NB4 (cell line): ENCODE results near the gene WNK1.

ENCODE experiments used
- CTCF ChIP-seq: IDR thresholded peaks from one replicate; pipeline ENCODE4 v1.5.1; 2012; ENCODE audit warnings: low read depth, low read length
- MAX ChIP-seq: IDR thresholded peaks from 2 replicates; pipeline ENCODE4 v1.6.1; 2011; ENCODE audit warnings: low read depth, low read length
- POLR2A ChIP-seq: IDR thresholded peaks from 2 replicates; pipeline ENCODE4 v1.6.1; 2011; ENCODE audit warnings: mild to moderate bottlenecking; ENCODE audit not compliant: insufficient read length; ENCODE audit errors: extremely low read depth

DNA sequence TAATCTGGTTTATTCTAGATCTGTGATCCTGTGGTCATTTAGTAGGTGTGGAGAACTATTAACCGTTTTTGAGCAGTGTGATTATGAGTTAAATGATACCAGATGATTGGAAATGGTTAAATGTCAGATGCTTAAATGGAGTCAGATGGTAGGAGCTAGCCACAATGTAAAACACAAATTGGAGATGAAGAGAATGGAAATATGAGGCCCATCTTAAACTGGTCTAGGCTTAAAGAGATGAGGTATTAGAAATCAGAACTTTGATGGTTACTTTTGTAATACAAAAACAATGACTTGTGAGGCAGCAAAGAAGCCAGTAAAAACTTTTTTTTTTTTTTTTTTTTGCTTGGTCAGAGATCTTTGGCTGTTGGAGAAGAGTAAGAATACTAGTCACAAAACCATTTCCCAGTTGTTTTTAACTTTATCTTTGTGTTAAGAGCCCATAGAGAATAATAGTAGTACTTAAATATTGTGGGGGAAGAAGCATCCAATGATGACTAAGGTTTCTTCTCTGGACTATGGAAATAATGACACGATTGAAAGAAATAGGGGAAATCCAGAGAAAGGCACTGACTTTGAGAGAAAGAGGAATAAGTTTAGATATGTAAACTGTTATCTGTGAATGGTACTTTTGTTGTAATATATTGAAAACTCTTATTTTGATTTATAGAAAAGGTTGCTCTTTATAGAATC, 95.9 kb downstream of the WNK1 start:
- TF ChIP-seq CTCF: no peak
- TF ChIP-seq POLR2A: no peak
- TF ChIP-seq MAX: no peak
